Body of pancreas (tissue), 4 donors: ENCODE results near the gene SMIM1.

Source experiments
- POLR2A ChIP-seq, 3 donors: fragments of 450-650 bp; IDR thresholded peaks; one replicate each; pipeline ENCODE4 v1.6.1; 2016; ENCODE audit warnings: antibody characterized with exemption in 3 of 3, mild to moderate bottlenecking in 2 of 3
- TF ChIP-seq, protein P1 (sequence below), 7 experiments: fragments of 450-650 bp in 4 of 7; fragments of 200-600 bp in 3 of 7; sonication (generic) in 3 of 7; IDR thresholded peaks; one replicate each; pipeline ENCODE4 v1.5.1; 2016 to 2019; ENCODE audit warnings: antibody characterized with exemption in 7 of 7

DNA sequence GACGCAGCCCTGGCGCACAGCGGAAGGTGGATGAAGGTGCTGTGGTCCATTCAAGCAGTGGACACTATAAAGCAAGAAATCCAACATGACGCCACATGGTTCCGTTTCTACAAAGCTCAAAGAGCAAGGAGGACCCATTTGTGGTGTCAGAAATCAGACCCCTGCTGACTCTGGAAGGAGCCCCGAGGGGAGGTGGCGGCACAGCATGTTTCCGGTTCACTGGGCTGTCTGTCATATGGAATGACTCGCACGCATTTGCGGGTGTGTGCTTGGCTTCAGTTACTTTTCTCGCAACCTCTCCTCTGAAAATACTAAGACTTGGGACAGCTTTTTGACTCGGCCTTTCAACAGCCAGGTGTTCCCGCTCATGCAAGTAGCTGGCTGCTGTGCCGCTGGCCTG lies 52.8 kb downstream of the SMIM1 start:
- no peak for TF ChIP-seq POLR2A (IDR thresholded peaks at IDR 0.05)
- TF ChIP-seq, protein P1, sequence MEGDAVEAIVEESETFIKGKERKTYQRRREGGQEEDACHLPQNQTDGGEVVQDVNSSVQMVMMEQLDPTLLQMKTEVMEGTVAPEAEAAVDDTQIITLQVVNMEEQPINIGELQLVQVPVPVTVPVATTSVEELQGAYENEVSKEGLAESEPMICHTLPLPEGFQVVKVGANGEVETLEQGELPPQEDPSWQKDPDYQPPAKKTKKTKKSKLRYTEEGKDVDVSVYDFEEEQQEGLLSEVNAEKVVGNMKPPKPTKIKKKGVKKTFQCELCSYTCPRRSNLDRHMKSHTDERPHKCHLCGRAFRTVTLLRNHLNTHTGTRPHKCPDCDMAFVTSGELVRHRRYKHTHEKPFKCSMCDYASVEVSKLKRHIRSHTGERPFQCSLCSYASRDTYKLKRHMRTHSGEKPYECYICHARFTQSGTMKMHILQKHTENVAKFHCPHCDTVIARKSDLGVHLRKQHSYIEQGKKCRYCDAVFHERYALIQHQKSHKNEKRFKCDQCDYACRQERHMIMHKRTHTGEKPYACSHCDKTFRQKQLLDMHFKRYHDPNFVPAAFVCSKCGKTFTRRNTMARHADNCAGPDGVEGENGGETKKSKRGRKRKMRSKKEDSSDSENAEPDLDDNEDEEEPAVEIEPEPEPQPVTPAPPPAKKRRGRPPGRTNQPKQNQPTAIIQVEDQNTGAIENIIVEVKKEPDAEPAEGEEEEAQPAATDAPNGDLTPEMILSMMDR (IDR thresholded peaks at IDR 0.05) = no peak
